Neural cell (in vitro differentiated cells): Measurements from ENCODE around the gene PRKCE. TPM values are rescaled to one million over a fixed set of nuclear protein-coding genes. Genes with fewer than 3 reads are reported as not detected.

ENCODE experiments used
- H2AFZ ChIP-seq: fragments of 200-600, 300-800 bp; sonication (generic), shearing (Covaris generic); 2 replicates; pipeline ENCODE4 v1.6.0; 2014; ENCODE audit warnings: low read depth, mild to moderate bottlenecking, antibody characterized with exemption, low read length, moderate library complexity
- H3F3A ChIP-seq: fragments of 200-600 bp; shearing (Covaris generic); 2 replicates; pipeline ENCODE4 v1.6.1; 2016; ENCODE audit warnings: mild to moderate bottlenecking, moderate library complexity, mixed read lengths, antibody characterized with exemption, low read length; ENCODE audit not compliant: insufficient read depth, poor library complexity, severe bottlenecking
- H3K27ac ChIP-seq: fragments of 200-600, 300-800 bp; sonication (generic), shearing (Covaris generic); 2 replicates; pipeline ENCODE4 v1.5.1; 2014; ENCODE audit warnings: mild to moderate bottlenecking, low read length, moderate library complexity
- H3K27me3 ChIP-seq: fragments of 300-800, 200-600 bp; sonication (generic), shearing (Covaris generic); 2 replicates; pipeline ENCODE4 v1.6.0; 2014; ENCODE audit warnings: mild to moderate bottlenecking, low read depth, low read length, moderate library complexity; ENCODE audit not compliant: insufficient read depth
- H3K36me3 ChIP-seq: fragments of 300-800, 200-600 bp; sonication (generic), shearing (Covaris generic); 2 replicates; pipeline ENCODE4 v1.5.1; 2014; ENCODE audit warnings: mild to moderate bottlenecking, antibody characterized with exemption, low read length, moderate library complexity; ENCODE audit not compliant: insufficient read depth
- H3K4me2 ChIP-seq: fragments of 300-800, 200-600 bp; sonication (generic), shearing (Covaris generic); 2 replicates; pipeline ENCODE4 v1.6.0; 2014; ENCODE audit warnings: mild to moderate bottlenecking, low read length
- H3K4me3 ChIP-seq: fragments of 300-800, 200-600 bp; sonication (generic), shearing (Covaris generic); 2 replicates; pipeline ENCODE4 v1.5.1; 2014; ENCODE audit warnings: mild to moderate bottlenecking, low read length, moderate library complexity
- H3K79me2 ChIP-seq: fragments of 200-600 bp; shearing (Covaris generic); replicated peaks from 2 replicates; pipeline ENCODE4 v1.6.0; 2014; ENCODE audit warnings: mild to moderate bottlenecking, low read length, moderate library complexity; ENCODE audit not compliant: insufficient read depth
- H3K9ac ChIP-seq: fragments of 300-800, 200-600 bp; sonication (generic), shearing (Covaris generic); 2 replicates; pipeline ENCODE4 v1.6.1; 2016; ENCODE audit warnings: mild to moderate bottlenecking, low read length, mixed read lengths
- H3K9me2 ChIP-seq: fragments of 200-600 bp; shearing (Covaris generic); 2 replicates; pipeline ENCODE4 v1.6.1; 2016; ENCODE audit warnings: mild to moderate bottlenecking, low read length, mixed read lengths; ENCODE audit not compliant: insufficient read depth
- H3K9me3 ChIP-seq: fragments of 200-600, 300-800 bp; sonication (generic), shearing (Covaris generic); 2 replicates; pipeline ENCODE4 v1.6.1; 2016; ENCODE audit warnings: mild to moderate bottlenecking, mixed run types, low read length, moderate library complexity, mixed read lengths
- H4K20me1 ChIP-seq: fragments of 200-600 bp; shearing (Covaris generic); 2 replicates; pipeline ENCODE4 v1.6.1; 2016; ENCODE audit warnings: mild to moderate bottlenecking, mixed run types; ENCODE audit not compliant: insufficient read depth
- EP300 ChIP-seq: fragments of 450-650 bp; conservative IDR thresholded peaks from 2 replicates; pipeline ENCODE4 v1.6.1; 2014; ENCODE audit warnings: antibody characterized with exemption, mild to moderate bottlenecking, moderate library complexity; ENCODE audit not compliant: poor library complexity, severe bottlenecking
- EZH2 ChIP-seq: fragments of 200-600, 300-800 bp; shearing (Covaris generic), sonication (generic); IDR thresholded peaks from 2 replicates; pipeline ENCODE4 v1.6.1; 2014; ENCODE audit warnings: antibody characterized with exemption, low read length, borderline replicate concordance, mild to moderate bottlenecking; ENCODE audit not compliant: insufficient read depth, poor library complexity, severe bottlenecking
- MXI1 ChIP-seq: fragments of 450-650 bp; conservative IDR thresholded peaks from 2 replicates; pipeline ENCODE4 v1.6.1; 2014; ENCODE audit warnings: antibody characterized with exemption, mild to moderate bottlenecking; ENCODE audit not compliant: poor library complexity, severe bottlenecking
- POLR2AphosphoS5 ChIP-seq: IDR thresholded peaks from 2 replicates; pipeline ENCODE4 v1.6.1; 2012
- RAD21 ChIP-seq: fragments of 450-650 bp; conservative IDR thresholded peaks from 2 replicates; pipeline ENCODE4 v1.6.1; 2014; ENCODE audit warnings: antibody characterized with exemption, mild to moderate bottlenecking, moderate library complexity
- REST ChIP-seq: IDR thresholded peaks from 2 replicates; pipeline ENCODE4 v1.6.1; 2012; ENCODE audit warnings: borderline replicate concordance
- SMC3 ChIP-seq: fragments of 450-650 bp; conservative IDR thresholded peaks from 2 replicates; pipeline ENCODE4 v1.6.1; 2014; ENCODE audit warnings: antibody characterized with exemption, mild to moderate bottlenecking, moderate library complexity; ENCODE audit not compliant: poor library complexity
- TAF1 ChIP-seq: IDR thresholded peaks from 2 replicates; pipeline ENCODE4 v1.6.1; 2012; ENCODE audit warnings: low read depth
- polyA plus RNA-seq: library from polyadenylated mRNA; depleted of rRNA; stranded (reverse); fragments of >200 nt; gene quantifications from 2 replicates; pipeline ENCODE4 v1.2.3, GENCODE V29; 2014
- TF ChIP-seq, protein P1 (sequence below): fragments of 450-650 bp; IDR thresholded peaks from 2 replicates; pipeline ENCODE4 v1.5.1; 2014; ENCODE audit warnings: antibody characterized with exemption, mild to moderate bottlenecking, moderate library complexity; ENCODE audit not compliant: poor library complexity, severe bottlenecking

Gene PRKCE
- polyA plus RNA-seq, 1 donor from 2014 or later: 5.4 TPM

DNA sequence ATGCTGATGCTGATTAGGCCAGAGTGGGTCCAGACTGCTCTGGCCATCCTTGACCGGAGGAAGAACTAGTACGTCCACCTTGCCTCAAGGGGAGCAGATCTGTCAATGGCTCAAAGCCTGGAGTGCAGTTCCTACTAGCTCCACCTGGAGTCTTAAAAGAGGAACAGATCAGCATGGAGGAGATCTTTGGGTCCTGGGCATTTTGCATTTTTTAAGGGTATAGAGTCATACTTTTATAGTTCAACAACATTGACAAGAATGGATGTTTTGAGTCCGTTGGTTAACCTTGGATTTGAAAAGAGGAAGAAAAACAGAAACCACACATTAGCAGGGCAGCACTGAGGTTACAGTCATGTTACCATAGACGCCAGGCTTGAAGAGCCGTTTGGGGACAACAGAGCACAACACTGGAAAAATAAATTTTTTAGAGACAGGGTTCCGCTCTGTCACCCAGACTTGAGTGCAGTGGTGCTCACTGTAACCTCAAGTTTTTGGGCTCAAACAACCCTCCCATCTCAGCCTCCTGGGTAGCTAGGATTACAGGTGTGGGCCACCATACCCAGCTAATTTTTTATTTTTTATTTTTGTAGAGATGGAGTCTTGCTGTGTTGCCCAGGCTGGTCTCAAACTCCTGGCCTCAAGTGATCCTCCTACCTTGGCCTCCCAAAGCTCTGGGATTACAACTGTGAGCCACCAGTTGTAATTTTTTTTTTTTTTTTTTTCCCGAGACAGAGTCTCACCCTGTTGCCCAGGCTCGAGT, 78.5 kb downstream of the PRKCE start:
- H3K4me2 ChIP-seq: no peak overlapping the region

GRCh38 chr2:45731141-45731540, 79.7 kb downstream of the PRKCE start:
- no peaks in the 10 kb centered on the region for H3F3A ChIP-seq
- H3K9ac ChIP-seq: no peak overlapping the region
- H3K79me2 ChIP-seq: no peaks in the 10 kb centered on the region
- H3K27ac ChIP-seq: no peak overlapping the region
- H3K4me2 ChIP-seq: no peak overlapping the region
- no peak overlapping the region for H2AFZ ChIP-seq
- no peak for TF ChIP-seq REST
- TF ChIP-seq EZH2: no peak
- TF ChIP-seq TAF1: no peak
- no peak for TF ChIP-seq RAD21
- TF ChIP-seq SMC3: no peak
- TF ChIP-seq EP300: no peak
- TF ChIP-seq, protein P1, sequence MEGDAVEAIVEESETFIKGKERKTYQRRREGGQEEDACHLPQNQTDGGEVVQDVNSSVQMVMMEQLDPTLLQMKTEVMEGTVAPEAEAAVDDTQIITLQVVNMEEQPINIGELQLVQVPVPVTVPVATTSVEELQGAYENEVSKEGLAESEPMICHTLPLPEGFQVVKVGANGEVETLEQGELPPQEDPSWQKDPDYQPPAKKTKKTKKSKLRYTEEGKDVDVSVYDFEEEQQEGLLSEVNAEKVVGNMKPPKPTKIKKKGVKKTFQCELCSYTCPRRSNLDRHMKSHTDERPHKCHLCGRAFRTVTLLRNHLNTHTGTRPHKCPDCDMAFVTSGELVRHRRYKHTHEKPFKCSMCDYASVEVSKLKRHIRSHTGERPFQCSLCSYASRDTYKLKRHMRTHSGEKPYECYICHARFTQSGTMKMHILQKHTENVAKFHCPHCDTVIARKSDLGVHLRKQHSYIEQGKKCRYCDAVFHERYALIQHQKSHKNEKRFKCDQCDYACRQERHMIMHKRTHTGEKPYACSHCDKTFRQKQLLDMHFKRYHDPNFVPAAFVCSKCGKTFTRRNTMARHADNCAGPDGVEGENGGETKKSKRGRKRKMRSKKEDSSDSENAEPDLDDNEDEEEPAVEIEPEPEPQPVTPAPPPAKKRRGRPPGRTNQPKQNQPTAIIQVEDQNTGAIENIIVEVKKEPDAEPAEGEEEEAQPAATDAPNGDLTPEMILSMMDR: no peak
- no peak for TF ChIP-seq POLR2AphosphoS5
- TF ChIP-seq MXI1: no peak
- no peaks in the 10 kb centered on the region for H4K20me1 ChIP-seq
- no peak overlapping the region for H3K4me3 ChIP-seq
- no peaks in the 10 kb centered on the region for H3K9me3 ChIP-seq
- H3K27me3 ChIP-seq: no peaks in the 10 kb centered on the region
- H3K36me3 ChIP-seq: no peaks in the 10 kb centered on the region
- no peaks in the 10 kb centered on the region for H3K9me2 ChIP-seq

More for the DNA sequence above, 78.5 kb downstream of the PRKCE start:
- Histone ChIP-seq H3F3A (no peaks in the 10 kb centered on the region), H3K27me3 (no peaks in the 10 kb centered on the region), H2AFZ (no peak overlapping the region), H4K20me1 (no peaks in the 10 kb centered on the region), H3K9ac (no peak overlapping the region), H3K79me2 (no peaks in the 10 kb centered on the region), H3K27ac (no peak overlapping the region), H3K4me3 (no peak overlapping the region), H3K9me3 (no peaks in the 10 kb centered on the region), H3K9me2 (no peaks in the 10 kb centered on the region), H3K36me3 (no peaks in the 10 kb centered on the region)
- TF ChIP-seq POLR2AphosphoS5 (no peak), TAF1 (no peak), SMC3 (no peak)
- TF ChIP-seq, protein P1: no peak
